Measurements from ENCODE around the gene NLE1.

Gene NLE1

DNA sequence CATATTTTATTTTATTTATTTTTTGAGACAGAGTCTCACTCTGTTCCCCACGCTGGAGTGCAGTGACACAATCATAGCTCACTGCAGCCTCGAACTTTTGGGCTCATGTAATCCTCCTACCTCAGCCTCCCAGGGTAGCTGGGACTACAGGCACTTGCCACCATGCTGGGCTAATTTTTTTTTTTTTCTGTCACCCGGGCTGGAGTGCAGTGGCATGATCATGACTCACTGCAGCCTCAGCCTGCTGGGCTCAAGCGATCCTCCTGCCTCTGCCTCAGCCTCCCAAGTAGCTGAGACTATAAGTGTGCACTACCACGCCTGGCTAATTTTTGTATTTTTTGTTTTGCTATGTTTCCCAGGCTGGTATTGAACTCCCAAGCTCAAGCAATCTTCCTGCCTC, 22.6 kb upstream of the NLE1 start:
- H3K4me3 ChIP-seq (ENCODE audit: low read depth, low read length): no peak overlapping the region
- TF ChIP-seq, protein P1, sequence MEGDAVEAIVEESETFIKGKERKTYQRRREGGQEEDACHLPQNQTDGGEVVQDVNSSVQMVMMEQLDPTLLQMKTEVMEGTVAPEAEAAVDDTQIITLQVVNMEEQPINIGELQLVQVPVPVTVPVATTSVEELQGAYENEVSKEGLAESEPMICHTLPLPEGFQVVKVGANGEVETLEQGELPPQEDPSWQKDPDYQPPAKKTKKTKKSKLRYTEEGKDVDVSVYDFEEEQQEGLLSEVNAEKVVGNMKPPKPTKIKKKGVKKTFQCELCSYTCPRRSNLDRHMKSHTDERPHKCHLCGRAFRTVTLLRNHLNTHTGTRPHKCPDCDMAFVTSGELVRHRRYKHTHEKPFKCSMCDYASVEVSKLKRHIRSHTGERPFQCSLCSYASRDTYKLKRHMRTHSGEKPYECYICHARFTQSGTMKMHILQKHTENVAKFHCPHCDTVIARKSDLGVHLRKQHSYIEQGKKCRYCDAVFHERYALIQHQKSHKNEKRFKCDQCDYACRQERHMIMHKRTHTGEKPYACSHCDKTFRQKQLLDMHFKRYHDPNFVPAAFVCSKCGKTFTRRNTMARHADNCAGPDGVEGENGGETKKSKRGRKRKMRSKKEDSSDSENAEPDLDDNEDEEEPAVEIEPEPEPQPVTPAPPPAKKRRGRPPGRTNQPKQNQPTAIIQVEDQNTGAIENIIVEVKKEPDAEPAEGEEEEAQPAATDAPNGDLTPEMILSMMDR (IDR thresholded peaks at IDR 0.05; ENCODE audit: insufficient read depth, low read length, missing control alignments): no peak
- DNase-seq (ENCODE audit: low read depth, low spot score): no peak
- POLR2A ChIA-PET: no interaction called here
- CTCF ChIA-PET: interaction anchor here (1.2 to 9.3 kb wide), 2 partner anchors 369 to 374 kb away, joined by 5 to 72 read pairs; partner anchors contain the start of gene SLFN12L

DNA sequence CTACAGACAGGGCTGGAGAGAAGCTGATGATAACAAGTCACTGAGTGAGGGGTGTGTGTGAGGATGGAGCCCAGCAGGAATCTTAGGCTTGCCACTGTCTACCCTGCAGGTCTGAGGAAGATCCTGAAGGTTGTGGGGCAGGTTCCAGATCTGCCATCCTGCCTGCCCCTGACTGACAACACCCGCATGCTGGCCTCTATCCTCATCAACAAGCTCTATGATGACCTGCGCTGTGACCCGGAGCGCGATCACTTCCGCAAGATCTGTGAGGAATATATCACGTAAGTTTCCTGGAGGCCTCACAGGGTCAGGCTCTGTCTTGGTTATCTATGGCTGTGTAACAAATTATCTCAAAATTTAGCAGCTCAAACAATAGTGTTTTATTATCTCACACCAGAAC, 21.8 kb upstream of the NLE1 start:
- TF ChIP-seq, protein P1 (IDR thresholded peaks at IDR 0.05; ENCODE audit: insufficient read depth, low read length, missing control alignments): no peak
- CTCF ChIA-PET: interaction anchor here (1.2 to 9.3 kb wide), 2 partner anchors 370 to 375 kb away, joined by 5 to 72 read pairs; partner anchors contain the start of gene SLFN12L
- POLR2A ChIA-PET: no interaction called here
- DNase-seq (ENCODE audit: low read depth, low spot score): no peak
- H3K4me3 ChIP-seq (ENCODE audit: low read depth, low read length): no peak overlapping the region

DNA sequence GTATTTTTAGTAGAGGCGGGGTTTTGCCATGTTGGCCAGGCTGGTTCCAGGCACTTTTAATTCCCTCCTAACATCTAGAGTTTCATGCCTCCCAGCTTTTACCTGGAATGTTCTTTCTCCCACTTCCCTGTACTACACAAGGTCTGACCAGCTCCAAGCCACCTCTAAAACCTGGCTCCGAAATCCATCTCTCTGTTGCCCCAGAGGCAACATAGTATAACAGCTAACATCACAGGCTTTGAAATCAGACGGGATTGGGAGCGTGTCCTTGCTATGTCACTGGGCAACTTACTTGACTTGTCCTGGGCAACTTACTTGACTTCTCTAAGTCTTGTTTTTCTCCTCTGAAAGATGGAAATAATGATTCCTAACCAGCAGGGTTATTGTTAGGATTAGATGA, 20.7 kb upstream of the NLE1 start:
- POLR2A ChIA-PET: no interaction called here
- CTCF ChIA-PET: interaction anchor here (1.2 to 9.3 kb wide), 2 partner anchors 8 to 376 kb away, joined by 4 to 72 read pairs; partner anchors contain the start of gene SLFN12L
- H3K4me3 ChIP-seq (ENCODE audit: low read depth, low read length): no peak overlapping the region
- TF ChIP-seq, protein P1 (IDR thresholded peaks at IDR 0.05; ENCODE audit: insufficient read depth, low read length, missing control alignments): no peak
- DNase-seq (ENCODE audit: low read depth, low spot score): no peak

DNA sequence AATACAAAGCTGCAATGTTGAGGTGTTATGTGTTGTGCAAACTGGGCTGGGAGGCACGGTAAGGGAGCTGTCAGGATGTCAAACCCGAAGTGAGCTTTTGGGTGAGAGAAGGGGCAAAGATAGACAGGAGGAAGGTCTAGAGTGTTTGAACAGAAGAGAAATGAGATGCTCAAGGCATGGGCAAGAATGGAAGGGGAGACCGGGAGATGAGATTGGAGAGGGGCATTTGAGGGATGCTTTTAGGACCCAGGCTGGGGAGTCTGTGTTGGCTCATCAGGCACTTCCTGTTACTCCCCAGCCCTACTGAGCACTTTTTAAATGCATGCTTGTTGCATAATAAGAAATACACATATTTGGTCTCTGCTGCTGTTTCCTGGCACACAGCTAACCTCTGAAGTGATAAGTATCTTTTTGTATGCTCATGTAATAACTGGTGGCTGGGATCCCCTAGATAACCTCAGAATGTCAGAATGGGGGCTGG, 19.2 kb upstream of the NLE1 start:
- DNase-seq (ENCODE audit: low read depth, low spot score): no peak
- CTCF ChIA-PET: interaction anchor here (0.9 kb wide), 1 partner anchor 9 kb away, joined by 3 read pairs; no protein-coding TSS in a partner anchor
- POLR2A ChIA-PET: no interaction called here
- TF ChIP-seq, protein P1 (IDR thresholded peaks at IDR 0.05; ENCODE audit: insufficient read depth, low read length, missing control alignments): no peak
- no peak overlapping the region for H3K4me3 ChIP-seq (ENCODE audit: low read depth, low read length)

DNA sequence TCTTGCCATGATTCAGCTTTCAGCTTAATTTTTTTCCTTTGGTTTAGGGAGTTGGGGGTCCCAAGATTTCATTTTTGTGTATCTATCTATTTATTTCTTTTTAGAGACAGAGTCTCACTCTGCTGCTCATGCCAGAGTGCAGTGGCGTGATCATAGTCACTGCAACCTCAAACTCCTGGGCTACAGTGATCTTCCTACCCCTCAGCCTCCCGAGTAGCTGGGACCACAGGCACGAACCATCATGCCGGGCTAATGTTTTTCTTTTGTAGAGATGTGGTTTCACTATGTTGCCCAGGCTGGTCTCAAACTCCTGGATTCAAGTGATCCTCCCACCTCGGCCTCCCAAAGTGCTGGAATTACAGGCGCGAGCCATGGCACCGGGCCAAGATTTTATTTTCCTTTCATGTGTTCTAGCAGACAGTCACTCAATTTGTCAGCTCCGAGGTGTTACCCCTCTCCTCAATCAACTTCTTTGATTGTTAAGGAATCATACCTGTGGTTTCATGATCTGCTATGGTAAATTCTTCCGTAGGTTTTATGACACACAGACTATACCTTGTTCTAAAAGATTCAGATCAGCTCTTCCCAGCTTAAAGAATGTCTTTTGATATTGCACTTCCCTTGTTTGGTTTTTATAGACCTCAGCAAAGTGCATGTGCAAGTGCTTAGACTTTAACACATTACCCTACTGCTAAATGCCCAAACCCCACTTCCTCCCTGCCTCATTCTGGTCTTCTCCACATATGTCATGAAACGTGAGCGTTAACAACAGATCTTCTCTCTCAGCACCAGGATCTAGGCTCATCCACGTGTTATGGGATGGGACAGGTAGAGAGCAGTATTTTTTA, 18.5 kb upstream of the NLE1 start:
- CTCF ChIA-PET: interaction anchor here (0.9 kb wide), 1 partner anchor 10 kb away, joined by 3 read pairs; no protein-coding TSS in a partner anchor

DNA sequence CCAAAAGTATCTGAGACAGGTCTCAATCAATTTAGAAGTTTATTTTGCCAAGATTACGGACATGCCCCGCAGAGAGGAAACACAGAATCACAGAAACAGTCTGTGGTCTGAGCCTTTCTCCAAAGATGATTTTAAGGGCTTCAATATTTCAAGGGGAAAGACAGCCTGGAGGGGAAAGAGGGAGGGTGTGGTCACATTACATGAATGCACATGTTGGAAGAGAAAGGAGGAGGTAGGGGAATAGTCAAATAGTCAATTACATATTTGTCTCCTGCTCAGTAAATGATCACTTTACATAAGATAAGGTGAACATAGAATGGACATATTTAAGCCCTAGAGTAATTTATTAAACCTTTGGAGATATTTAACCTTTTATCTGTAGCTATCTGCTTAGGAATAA, 17.8 kb upstream of the NLE1 start:
- no peak overlapping the region for H3K4me3 ChIP-seq (ENCODE audit: low read depth, low read length)
- no peak for DNase-seq (ENCODE audit: low read depth, low spot score)
- ChIA-PET POLR2A (no interaction called here), CTCF (no interaction called here)
- TF ChIP-seq, protein P1 (IDR thresholded peaks at IDR 0.05; ENCODE audit: insufficient read depth, low read length, missing control alignments): no peak

More for the DNA sequence above, 18.5 kb upstream of the NLE1 start:
- TF ChIP-seq, protein P1 (IDR thresholded peaks at IDR 0.05; ENCODE audit: insufficient read depth, low read length, missing control alignments): no peak
- POLR2A ChIA-PET: no interaction called here
- no peak for DNase-seq (ENCODE audit: low read depth, low spot score)
- no peak overlapping the region for H3K4me3 ChIP-seq (ENCODE audit: low read depth, low read length)
